GM18858 (cell line): Measurements from ENCODE around the gene TBC1D22A.
"Not testable (repeated sequence)": the region's sequence is repeated elsewhere in the genome, so short reads cannot be mapped to it uniquely, and the experiment has no call there.

ENCODE experiments used
- ATAC-seq: cut with Tn5 transposase; IDR thresholded peaks from one replicate; pipeline ENCODE4 v1.9.1; 2021; ENCODE audit not compliant: unreplicated experiment

The TBC1D22A gene

GRCh38 chr22:46967445-46968358 is 205.3 kb downstream of the TBC1D22A start:
- no peak for ATAC-seq

- ATAC-seq = no peak
Measured at GRCh38 chr22:46968359-46968740, 205.9 kb downstream of the TBC1D22A start.

- no peak for ATAC-seq
Measured at GRCh38 chr22:46968848-46969247, 206.4 kb downstream of the TBC1D22A start.

GRCh38 chr22:46969491-46969890 is 207.0 kb downstream of the TBC1D22A start:
- peak; percentile 79 for ATAC-seq

GRCh38 chr22:46969961-46970360 is 207.5 kb downstream of the TBC1D22A start:
- ATAC-seq = no peak

- no peak for ATAC-seq
Measured at GRCh38 chr22:46970411-46971098, 208.1 kb downstream of the TBC1D22A start.

- no peak for ATAC-seq
Measured at GRCh38 chr22:46971099-46971763, 208.8 kb downstream of the TBC1D22A start.

- no peak for ATAC-seq
Measured at GRCh38 chr22:46971764-46972125, 209.3 kb downstream of the TBC1D22A start.

- no peak for ATAC-seq
Measured at GRCh38 chr22:46972256-46972655, 209.8 kb downstream of the TBC1D22A start.

GRCh38 chr22:46972901-46973831 is 210.7 kb downstream of the TBC1D22A start:
- ATAC-seq = no peak

- ATAC-seq = no peak
Measured at GRCh38 chr22:46974077-46974476, 211.6 kb downstream of the TBC1D22A start.

- ATAC-seq = no peak
Measured at GRCh38 chr22:46974631-46975585, 212.5 kb downstream of the TBC1D22A start.

- no peak for ATAC-seq
Measured at GRCh38 chr22:46976143-46976542, 213.7 kb downstream of the TBC1D22A start.

GRCh38 chr22:46976598-46976997 is 214.1 kb downstream of the TBC1D22A start:
- no peak for ATAC-seq

- no peak for ATAC-seq
Measured at GRCh38 chr22:46977656-46978343, 215.3 kb downstream of the TBC1D22A start.

GRCh38 chr22:46978668-46979067 is 216.2 kb downstream of the TBC1D22A start:
- not testable (repeated sequence) for ATAC-seq

GRCh38 chr22:46979506-46979905 is 217.1 kb downstream of the TBC1D22A start:
- no peak for ATAC-seq

GRCh38 chr22:46980392-46980791 is 217.9 kb downstream of the TBC1D22A start:
- no peak for ATAC-seq

GRCh38 chr22:46982635-46983034 is 220.2 kb downstream of the TBC1D22A start:
- no peak for ATAC-seq
